ENCODE measurements around the gene PXYLP1. TPM values are rescaled to one million over a fixed set of nuclear protein-coding genes. Genes with fewer than 3 reads are reported as not detected.

PXYLP1 gene
- total and polyA plus RNA-seq, 10 of the 15 experiments (the other 5 are each of a cell fraction or from before 2014, with no cell fraction given): 0.06 to 1.7 (median 0.35) TPM

GRCh38 chr3:141192345-141192744 lies 39.3 kb upstream of the PXYLP1 start (continued):
- TF ChIP-seq SP1 (IDR thresholded peaks at IDR 0.05; ENCODE audit: low read depth, low read length): no peak
- TF ChIP-seq SREBF2 (IDR thresholded peaks at IDR 0.05; ENCODE audit: low read length): no peak
- TF ChIP-seq WRNIP1 (IDR thresholded peaks at IDR 0.05; ENCODE audit: borderline replicate concordance, low read depth, low read length): no peak
- no peak for TF ChIP-seq ZBTB4 (CRISPR knock-in tag; IDR thresholded peaks at IDR 0.05)
- TF ChIP-seq BCLAF1 (IDR thresholded peaks at IDR 0.05): no peak
- no peak for TF ChIP-seq NR2F1 (conservative IDR thresholded peaks at IDR 0.05)
- no peak for TF ChIP-seq HDAC2 (IDR thresholded peaks at IDR 0.05)
- no peak for TF ChIP-seq MLLT1 (IDR thresholded peaks at IDR 0.05)
- TF ChIP-seq SMAD1 (IDR thresholded peaks at IDR 0.05; ENCODE audit: low read depth, partially characterized antibody): no peak
- TF ChIP-seq RAD21 (IDR thresholded peaks at IDR 0.05; ENCODE audit: insufficient read depth, low read depth, low read length): peak; percentile 90
- no peak for TF ChIP-seq ZNF622 (IDR thresholded peaks at IDR 0.05)
- TF ChIP-seq IKZF2 (IDR thresholded peaks at IDR 0.05): no peak
- no peak for TF ChIP-seq CREB1 (IDR thresholded peaks at IDR 0.05; ENCODE audit: low read depth)
- no peak for TF ChIP-seq NR2C1 (IDR thresholded peaks at IDR 0.05)
- no peak for TF ChIP-seq KLF5 (IDR thresholded peaks at IDR 0.05; ENCODE audit: partially characterized antibody)
- no peak for TF ChIP-seq ELK1 (IDR thresholded peaks at IDR 0.05; ENCODE audit: low read depth, low read length)
- no peak for TF ChIP-seq SUZ12 (IDR thresholded peaks at IDR 0.05; ENCODE audit: unreplicated experiment)
- TF ChIP-seq ATF7 (IDR thresholded peaks at IDR 0.05; ENCODE audit: low read depth): no peak
- TF ChIP-seq ZNF592 (IDR thresholded peaks at IDR 0.05): peak; percentile 37; the same call in 1 of the 2 replicates
- TF ChIP-seq ZSCAN29 (IDR thresholded peaks at IDR 0.05): no peak

All from GM12878 (cell line).